ENCODE results near the gene TIGAR.

TIGAR gene

GRCh38 chr12:4383304-4383865 is 62.4 kb downstream of the TIGAR start:
- no peak for DNase-seq

GRCh38 chr12:4386801-4387200 is 65.8 kb downstream of the TIGAR start:
- no peak for DNase-seq

- no peak for DNase-seq
Observed at GRCh38 chr12:4387607-4388006, 66.6 kb downstream of the TIGAR start.

- no peak for DNase-seq
Observed at GRCh38 chr12:4388032-4388431, 67.0 kb downstream of the TIGAR start.

GRCh38 chr12:4388662-4389061 is 67.6 kb downstream of the TIGAR start:
- DNase-seq: no peak

GRCh38 chr12:4392223-4392742 is 71.3 kb downstream of the TIGAR start:
- no peak for DNase-seq

- DNase-seq: no peak
Observed at GRCh38 chr12:4393211-4393610, 72.2 kb downstream of the TIGAR start.

- DNase-seq: no peak
Observed at GRCh38 chr12:4395818-4396217, 74.8 kb downstream of the TIGAR start.

GRCh38 chr12:4401117-4401516 is 80.1 kb downstream of the TIGAR start:
- no peak for DNase-seq

- DNase-seq: no peak
Observed at GRCh38 chr12:4402996-4403395, 82.0 kb downstream of the TIGAR start.
